ENCODE measurements around the gene KCTD1. TPM values are rescaled to one million over a fixed set of nuclear protein-coding genes. Genes with fewer than 3 reads are reported as not detected.

Gene KCTD1
- total RNA-seq, 2 donors from 2014 or later = 13.3 to 13.6 TPM

DNA sequence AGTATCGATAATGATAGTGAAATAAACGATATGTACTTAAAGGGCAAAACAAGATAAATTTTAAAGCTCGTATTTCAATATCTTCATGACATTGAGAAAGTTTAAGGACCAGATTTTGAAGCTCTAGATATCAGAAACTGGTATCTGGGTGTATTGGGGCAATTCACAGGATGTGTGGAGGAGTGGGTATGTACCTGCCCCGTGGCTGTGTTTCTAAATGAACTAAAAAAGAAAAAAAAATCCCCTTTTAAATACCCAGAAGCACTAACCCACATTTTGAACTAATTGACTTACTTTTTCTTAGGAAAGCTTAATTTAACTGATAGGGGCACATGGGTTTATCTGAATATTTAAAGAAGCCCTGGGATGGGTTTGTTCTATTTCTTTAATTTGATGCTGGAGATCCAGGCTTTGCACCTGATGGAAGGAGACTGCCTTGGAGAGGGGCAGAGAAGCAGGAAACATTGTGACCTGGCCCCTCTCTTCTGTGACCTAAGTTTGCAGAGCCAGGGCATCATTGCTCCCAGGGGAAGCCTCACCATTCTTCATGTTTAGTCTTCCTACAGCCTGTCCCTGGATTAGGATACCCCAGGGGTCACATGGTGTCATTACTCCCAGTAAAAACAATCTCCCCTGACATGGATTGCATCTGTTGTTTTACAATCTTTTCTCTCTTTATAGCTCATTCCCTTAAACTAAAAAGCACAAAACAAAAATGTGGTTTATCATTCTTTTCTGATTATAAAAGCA lies 7.6 kb upstream of the KCTD1 start:
- H3K27me3 ChIP-seq = peaks cover 9% of the 10 kb centered on the region
- TF ChIP-seq, protein P1, sequence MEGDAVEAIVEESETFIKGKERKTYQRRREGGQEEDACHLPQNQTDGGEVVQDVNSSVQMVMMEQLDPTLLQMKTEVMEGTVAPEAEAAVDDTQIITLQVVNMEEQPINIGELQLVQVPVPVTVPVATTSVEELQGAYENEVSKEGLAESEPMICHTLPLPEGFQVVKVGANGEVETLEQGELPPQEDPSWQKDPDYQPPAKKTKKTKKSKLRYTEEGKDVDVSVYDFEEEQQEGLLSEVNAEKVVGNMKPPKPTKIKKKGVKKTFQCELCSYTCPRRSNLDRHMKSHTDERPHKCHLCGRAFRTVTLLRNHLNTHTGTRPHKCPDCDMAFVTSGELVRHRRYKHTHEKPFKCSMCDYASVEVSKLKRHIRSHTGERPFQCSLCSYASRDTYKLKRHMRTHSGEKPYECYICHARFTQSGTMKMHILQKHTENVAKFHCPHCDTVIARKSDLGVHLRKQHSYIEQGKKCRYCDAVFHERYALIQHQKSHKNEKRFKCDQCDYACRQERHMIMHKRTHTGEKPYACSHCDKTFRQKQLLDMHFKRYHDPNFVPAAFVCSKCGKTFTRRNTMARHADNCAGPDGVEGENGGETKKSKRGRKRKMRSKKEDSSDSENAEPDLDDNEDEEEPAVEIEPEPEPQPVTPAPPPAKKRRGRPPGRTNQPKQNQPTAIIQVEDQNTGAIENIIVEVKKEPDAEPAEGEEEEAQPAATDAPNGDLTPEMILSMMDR (IDR thresholded peaks at IDR 0.05) = no peak
- intact Hi-C loops (cut with DNase I) = loop anchor here (10.0 kb wide), 1 partner anchor 241 kb away; no protein-coding TSS in a partner anchor
- H3K36me3 ChIP-seq = no peaks in the 10 kb centered on the region
- no peak for DNase-seq
- H3K27ac ChIP-seq = no peak overlapping the region
- H3K4me3 ChIP-seq = no peak overlapping the region
- no peaks in the 10 kb centered on the region for H3K9me3 ChIP-seq
- no peak overlapping the region for H3K9ac ChIP-seq (ENCODE audit: low read depth in 2 of 2, low read length in 2 of 2)
- no peaks in the 10 kb centered on the region for H3K4me1 ChIP-seq

DNA sequence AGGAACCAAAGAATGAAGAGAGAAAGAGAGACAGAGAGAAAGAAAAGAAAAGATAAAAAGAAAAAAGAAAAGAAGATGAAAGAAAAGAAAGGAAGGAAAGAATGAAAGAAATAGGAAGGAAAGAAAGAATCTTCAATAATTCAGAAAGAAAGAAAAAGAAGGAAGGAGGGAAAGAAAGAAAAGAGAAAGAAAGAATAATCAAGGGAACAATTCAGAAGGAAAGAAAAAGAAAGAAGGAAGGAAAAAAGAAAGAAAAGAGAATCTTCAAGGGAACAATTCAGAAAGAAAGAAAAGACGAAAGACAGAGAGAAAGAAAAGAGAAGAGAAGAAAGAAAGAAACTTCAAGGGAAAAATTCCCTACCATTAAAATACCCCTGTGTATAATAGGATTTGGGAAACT lies 5.6 kb upstream of the KCTD1 start:
- no peak for DNase-seq
- no peaks in the 10 kb centered on the region for H3K36me3 ChIP-seq
- no peak overlapping the region for H3K4me3 ChIP-seq
- intact Hi-C loops (cut with DNase I) = loop anchor here (10.0 kb wide), 1 partner anchor 239 kb away; no protein-coding TSS in a partner anchor
- H3K9me3 ChIP-seq = no peaks in the 10 kb centered on the region
- no peak overlapping the region for H3K27ac ChIP-seq
- TF ChIP-seq, protein P1 (IDR thresholded peaks at IDR 0.05) = no peak
- no peak overlapping the region for H3K9ac ChIP-seq (ENCODE audit: low read depth in 2 of 2, low read length in 2 of 2)
- H3K27me3 ChIP-seq = peaks cover 20% of the 10 kb centered on the region
- peaks cover 5% of the 10 kb centered on the region for H3K4me1 ChIP-seq

DNA sequence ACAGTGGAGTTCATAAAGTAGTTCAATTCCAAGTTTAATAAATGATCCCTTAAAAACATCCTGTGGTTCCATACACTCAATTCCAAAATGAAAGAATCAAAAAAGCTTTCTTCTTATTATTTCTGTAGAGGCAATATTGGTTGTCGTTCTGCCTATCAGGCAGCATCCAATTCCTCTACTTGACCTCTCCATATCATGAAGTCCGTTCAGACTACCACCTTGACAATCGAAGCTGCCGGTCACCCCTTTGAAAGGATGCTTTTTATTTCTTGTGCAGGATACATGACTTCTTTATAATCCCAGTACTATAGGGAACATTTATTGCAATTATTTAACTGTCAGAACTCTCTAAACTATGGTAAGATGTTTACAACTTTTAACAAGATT lies 3.3 kb upstream of the KCTD1 start:
- H3K36me3 ChIP-seq = no peaks in the 10 kb centered on the region
- intact Hi-C loops (cut with DNase I) = loop anchor here (10.0 kb wide), 1 partner anchor 237 kb away; no protein-coding TSS in a partner anchor
- no peak for DNase-seq
- H3K27ac ChIP-seq = no peak overlapping the region
- H3K4me3 ChIP-seq = no peak overlapping the region
- H3K27me3 ChIP-seq = peaks cover 20% of the 10 kb centered on the region
- peaks cover 5% of the 10 kb centered on the region for H3K4me1 ChIP-seq
- H3K9ac ChIP-seq (ENCODE audit: low read depth in 2 of 2, low read length in 2 of 2) = no peak overlapping the region
- H3K9me3 ChIP-seq = no peaks in the 10 kb centered on the region
- TF ChIP-seq, protein P1 (IDR thresholded peaks at IDR 0.05) = no peak

DNA sequence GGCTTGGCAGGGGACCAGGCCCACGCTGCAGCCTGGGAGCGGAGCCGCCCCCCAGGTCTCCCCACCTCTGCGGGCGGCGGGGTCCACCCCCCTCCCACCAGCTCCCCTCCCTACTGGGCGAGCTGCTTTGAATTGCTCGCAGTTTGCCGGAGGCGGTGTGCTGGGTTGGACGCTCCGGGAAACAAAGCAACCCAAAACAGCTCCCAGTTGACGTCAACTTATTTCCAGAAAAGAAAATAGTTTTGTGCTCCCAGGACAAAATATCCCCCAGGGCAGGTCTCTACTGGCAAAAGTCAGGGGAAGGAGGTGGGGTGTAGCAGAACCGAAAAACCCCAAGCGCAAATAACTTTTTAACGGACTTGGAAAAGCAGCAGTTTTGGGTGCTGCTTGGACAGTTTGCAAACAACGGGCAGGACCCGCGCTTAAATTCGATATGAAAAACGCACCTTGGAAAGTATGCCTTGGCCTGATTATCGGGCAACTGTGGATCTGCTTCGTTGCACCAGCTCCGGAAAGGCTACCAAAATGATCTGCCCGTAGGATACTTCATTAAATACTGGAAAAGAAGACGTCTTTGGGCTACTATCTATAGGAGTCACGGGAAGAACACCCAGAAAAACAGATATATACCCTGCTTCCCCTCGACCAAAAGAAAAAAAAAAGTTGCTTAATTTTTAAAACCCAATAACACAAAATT lies 2.8 kb upstream of the KCTD1 start:
- no peak overlapping the region for H3K27ac ChIP-seq
- DNase-seq = no peak
- H3K4me3 ChIP-seq = peak overlapping the region; percentile 6
- peaks cover 20% of the 10 kb centered on the region for H3K27me3 ChIP-seq
- H3K9me3 ChIP-seq = no peaks in the 10 kb centered on the region
- intact Hi-C loops (cut with DNase I) = loop anchor here (10.0 kb wide), 1 partner anchor 236 kb away; no protein-coding TSS in a partner anchor
- H3K9ac ChIP-seq (ENCODE audit: low read depth in 2 of 2, low read length in 2 of 2) = no peak overlapping the region
- TF ChIP-seq, protein P1 (IDR thresholded peaks at IDR 0.05) = no peak
- no peaks in the 10 kb centered on the region for H3K36me3 ChIP-seq
- peaks cover 5% of the 10 kb centered on the region for H3K4me1 ChIP-seq

DNA sequence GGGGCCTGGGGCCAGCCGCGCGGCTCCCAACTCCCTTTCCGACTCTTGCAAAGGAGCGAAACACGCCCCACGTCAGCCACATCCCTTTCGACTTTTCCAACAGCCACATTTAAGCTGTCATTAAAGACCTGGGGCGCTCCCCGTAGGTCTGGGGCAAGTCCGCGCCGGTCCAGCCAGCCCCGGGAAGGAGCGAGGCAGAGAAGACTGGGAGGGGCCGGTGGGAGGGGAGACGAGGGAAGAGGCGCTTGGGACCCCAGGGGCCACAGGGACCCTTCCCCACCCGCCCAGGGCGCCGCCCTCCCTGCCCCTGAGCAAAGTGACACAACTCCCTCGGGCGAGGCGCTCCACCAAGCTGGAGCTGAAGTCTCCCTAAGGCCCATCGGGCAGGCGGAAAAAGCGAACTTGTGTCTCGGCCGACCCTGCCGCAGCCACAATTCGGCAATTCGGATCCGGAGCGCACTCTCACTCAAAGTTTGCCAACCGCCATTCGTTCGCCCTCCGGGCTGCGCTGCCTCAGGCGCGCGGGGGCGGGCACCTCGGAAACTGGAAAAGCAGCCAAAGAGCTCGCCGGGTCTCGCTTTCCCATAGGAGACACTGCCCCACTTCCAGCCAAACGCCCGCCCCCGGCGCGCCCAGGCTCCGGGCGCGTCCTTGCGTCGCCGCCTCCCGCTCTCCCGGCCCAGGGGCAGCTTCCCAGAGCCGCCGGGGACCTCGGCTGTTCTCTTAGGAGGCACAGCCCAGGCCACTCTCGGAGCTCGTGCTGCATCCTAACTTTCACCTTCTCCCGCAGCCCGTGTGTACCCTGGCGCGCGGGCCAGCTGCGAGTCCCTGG lies 1.1 kb upstream of the KCTD1 start:
- no peaks in the 10 kb centered on the region for H3K9me3 ChIP-seq
- peak overlapping the region; percentile 68 for H3K4me3 ChIP-seq
- no peaks in the 10 kb centered on the region for H3K36me3 ChIP-seq
- peak overlapping the region; percentile 46 for H3K27ac ChIP-seq
- TF ChIP-seq, protein P1 (IDR thresholded peaks at IDR 0.05) = no peak
- peak overlapping the region; percentile 12 to 66 for H3K9ac ChIP-seq (ENCODE audit: low read depth in 2 of 2, low read length in 2 of 2)
- peaks cover 5% of the 10 kb centered on the region for H3K4me1 ChIP-seq
- intact Hi-C loops (cut with DNase I) = loop anchor here (2.0 to 10.0 kb wide), 2 partner anchors 105 to 235 kb away; no protein-coding TSS in a partner anchor
- peak; percentile 79 for DNase-seq
- peaks cover 20% of the 10 kb centered on the region for H3K27me3 ChIP-seq
